ENCODE data around the gene CDKL2.

DNA sequence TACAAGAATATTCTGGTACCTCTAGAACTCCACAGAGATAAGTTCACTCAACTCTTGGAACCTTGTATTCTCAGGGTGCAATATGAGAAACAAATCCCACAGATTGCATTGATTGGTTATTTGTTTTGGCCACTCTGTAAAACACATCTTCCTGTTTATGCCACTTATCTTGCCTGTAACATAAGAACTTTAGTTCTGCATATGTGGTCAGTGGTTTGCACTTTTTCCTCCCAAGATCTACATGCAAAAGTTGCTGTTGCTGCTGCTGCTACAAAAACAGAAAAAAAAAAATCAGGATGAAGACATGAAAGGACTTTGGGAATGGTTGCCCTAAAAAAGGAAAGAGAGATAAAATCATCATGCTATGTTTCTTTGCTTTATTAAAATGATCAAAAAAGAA lies 64.8 kb downstream of the CDKL2 start:
- TF ChIP-seq EZH2 (IDR thresholded peaks at IDR 0.05; ENCODE audit: insufficient read depth, poor library complexity, severe bottlenecking) (no peak), EZH2phosphoT487 (IDR thresholded peaks at IDR 0.05; ENCODE audit: insufficient read depth, low read depth) (no peak)
